Head of caudate nucleus (tissue), 42 donors: ENCODE results near the gene KHDC3L.

Experiments
- DNase-seq, 42 donors: peaks; one replicate each; pipeline versions ENCODE4 v3.0.0 to v3.0.0-alpha.2; 2020 to 2021; ENCODE audit warnings: mixed read lengths in 7 of 42
- intact Hi-C: fragments of 100-400 bp; cut with DNase I; formaldehyde crosslinking; loops from one replicate; pipeline ENCODE4 v1.15.0; 2022

KHDC3L gene

GRCh38 chr6:73362358-73362757, at the start of gene KHDC3L:
KHDC3L (plus strand) TSS chr6:73362658; CDS start chr6:73362730, 72 bp downstream.
- intact Hi-C loops: no loop called here
- no peak for DNase-seq

- no peak for DNase-seq
- intact Hi-C loops: no loop called here
Observed at GRCh38 chr6:73314577-73315492, 47.6 kb upstream of the KHDC3L start.

DNA sequence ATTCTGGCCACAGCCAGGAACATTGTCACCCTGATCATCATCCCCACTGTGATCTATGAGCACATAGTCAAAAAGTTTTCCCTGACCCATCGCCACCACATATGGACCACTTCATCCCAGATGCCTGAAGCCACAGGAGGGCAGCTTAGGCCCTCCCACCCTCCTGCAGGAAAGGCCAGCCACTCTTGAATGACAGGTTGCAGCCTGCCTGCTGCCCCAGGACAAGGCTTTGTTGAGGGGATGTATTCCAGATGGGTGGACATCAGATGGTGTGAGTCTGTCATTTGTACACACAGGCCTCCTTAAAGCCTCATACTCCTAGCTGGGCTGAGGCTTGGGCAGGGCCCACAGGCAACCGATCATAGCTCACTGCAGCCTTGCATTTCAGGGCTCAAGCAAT, 39.1 kb upstream of the KHDC3L start:
- intact Hi-C loops: no loop called here
- no peak for DNase-seq

DNA sequence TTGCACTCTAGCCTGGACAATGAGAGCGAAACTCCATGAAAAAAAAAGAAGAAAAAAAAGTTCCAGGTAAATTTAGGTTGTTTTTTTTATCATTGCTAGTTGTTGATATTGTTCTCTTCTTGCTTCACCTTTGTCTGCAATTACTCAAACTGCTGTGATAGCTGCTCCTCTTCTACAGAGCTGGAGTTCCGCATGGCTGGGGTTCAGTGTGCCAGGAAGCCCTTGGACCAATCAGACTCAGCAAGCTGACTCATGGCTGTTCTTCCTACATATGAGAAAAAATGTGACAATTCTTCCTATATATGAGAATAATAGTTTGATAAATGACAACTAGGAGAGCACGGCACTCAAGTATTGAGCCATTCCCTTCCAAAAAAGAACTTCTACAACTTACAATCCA, 36.8 kb upstream of the KHDC3L start:
- DNase-seq: no peak
- intact Hi-C loops: no loop called here

- DNase-seq: no peak
- intact Hi-C loops: no loop called here
Observed at GRCh38 chr6:73328790-73329189, 33.7 kb upstream of the KHDC3L start.

DNA sequence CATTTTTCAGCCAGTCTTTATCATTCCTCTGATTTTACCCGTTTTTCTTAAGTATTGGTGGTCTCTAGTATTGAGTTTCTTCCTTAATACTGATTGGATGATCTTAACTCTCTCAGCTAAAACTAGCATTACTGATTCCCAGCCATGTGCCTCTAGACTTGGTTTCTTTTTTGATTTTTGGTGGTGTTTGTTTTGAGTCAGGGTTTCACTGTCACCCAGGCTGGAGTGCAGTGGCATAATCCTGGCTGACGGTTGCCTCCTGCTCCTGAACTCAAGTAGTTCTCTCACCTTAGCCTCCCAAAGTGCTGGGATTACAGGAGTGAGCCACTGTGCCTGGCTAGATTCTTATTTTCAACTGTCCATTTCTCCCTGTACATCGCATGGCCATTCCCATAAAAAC, 33.3 kb upstream of the KHDC3L start:
- intact Hi-C loops: no loop called here
- no peak for DNase-seq

DNA sequence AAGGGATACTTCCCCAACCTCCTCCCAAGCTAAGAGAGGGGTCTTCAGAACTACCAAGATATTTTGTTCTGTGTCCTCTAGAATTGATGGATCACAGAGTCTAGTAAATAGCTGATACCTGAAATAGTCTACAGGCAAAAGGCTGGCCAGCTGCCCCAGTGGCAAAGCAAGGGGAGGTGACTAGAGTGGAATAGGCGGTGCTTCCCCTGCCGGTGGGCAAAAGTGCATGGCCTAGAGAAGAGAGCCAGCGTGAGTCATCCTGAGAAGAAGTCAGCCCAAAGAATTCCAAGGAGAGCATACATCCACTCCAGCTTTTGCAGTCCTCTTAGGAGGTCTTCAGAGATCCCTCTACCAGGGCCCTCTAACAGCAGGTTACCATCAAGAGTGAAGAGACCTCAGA, 23.1 kb upstream of the KHDC3L start:
- intact Hi-C loops: no loop called here
- DNase-seq: no peak

DNA sequence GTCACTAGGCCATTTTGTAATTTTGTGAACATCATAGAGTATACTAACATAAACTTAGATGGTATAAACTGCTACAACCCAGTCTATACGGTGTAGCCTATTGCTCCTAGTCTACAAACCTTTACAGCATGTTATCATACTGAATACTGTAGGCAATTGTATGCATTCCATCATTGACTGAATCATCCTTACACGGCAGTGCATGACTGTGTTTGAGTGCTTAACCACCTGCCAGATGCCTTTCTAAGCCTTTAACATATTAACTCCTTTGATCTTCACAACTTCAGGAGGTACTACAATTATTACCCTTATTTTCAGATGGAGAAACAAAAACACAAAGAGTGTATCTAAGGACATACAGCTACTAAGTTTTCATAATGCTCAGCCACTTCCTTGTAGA, 22.4 kb upstream of the KHDC3L start:
- intact Hi-C loops: no loop called here
- no peak for DNase-seq

GRCh38 chr6:73341335-73341734, 21.1 kb upstream of the KHDC3L start:
- no peak for DNase-seq
- intact Hi-C loops: no loop called here

DNA sequence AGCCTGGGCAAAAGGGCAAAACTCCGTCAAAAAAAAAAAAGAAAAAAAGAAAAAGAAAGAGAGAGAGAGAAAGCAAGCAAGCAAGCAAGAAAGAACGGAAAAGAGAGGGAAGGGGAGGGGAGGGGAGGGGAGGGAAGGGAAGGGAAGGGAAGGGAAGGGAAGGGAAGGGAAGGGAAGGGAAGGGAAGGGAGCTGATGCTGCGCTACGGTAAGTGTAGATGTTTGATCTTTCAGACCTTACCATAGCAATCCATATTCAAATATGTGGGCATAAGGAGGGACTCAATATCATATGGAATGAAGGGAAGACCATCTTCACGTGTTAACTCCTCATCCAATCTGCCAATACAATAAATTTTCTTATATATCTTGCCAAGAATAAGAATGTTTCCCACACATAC, 20.3 kb upstream of the KHDC3L start:
- no peak for DNase-seq
- intact Hi-C loops: no loop called here

- intact Hi-C loops: no loop called here
- DNase-seq: no peak
Observed at GRCh38 chr6:73343164-73343563, 19.3 kb upstream of the KHDC3L start.

DNA sequence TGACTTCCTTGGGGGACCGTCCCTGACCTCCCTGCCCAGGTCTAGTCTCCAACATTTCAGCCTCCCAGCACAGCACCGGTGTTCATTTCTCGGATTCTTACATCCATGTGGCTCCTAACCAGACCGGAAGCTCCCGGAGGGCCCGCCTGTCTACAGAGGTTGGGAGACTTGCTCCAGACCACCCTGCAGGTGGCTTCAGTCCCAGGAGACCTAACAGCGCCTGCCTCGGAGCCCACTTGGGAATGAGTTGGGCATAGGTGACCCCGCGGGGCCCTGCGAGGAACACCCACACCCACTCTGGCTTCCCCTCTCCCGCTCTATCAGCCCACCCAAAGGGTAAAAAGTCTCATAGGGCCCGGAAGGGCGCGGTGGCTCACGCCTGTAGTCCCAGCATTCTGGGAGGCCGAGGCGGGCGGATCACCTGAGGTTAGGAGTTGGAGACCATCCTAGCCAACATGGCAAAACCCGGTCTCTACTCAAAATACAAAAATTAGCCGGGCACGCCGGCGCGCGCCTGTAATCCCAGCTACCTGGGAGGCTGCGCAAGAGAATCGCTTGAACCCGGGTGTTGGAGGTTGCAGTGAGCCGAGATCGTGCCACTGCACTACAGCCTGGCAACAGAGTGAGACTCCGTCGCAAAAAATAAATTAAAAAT, 13.8 kb upstream of the KHDC3L start:
- intact Hi-C loops: no loop called here
- DNase-seq: peak in 1 of 42 donors; percentile 31

- intact Hi-C loops: no loop called here
- DNase-seq: no peak
Observed at GRCh38 chr6:73349311-73349710, 13.1 kb upstream of the KHDC3L start.

DNA sequence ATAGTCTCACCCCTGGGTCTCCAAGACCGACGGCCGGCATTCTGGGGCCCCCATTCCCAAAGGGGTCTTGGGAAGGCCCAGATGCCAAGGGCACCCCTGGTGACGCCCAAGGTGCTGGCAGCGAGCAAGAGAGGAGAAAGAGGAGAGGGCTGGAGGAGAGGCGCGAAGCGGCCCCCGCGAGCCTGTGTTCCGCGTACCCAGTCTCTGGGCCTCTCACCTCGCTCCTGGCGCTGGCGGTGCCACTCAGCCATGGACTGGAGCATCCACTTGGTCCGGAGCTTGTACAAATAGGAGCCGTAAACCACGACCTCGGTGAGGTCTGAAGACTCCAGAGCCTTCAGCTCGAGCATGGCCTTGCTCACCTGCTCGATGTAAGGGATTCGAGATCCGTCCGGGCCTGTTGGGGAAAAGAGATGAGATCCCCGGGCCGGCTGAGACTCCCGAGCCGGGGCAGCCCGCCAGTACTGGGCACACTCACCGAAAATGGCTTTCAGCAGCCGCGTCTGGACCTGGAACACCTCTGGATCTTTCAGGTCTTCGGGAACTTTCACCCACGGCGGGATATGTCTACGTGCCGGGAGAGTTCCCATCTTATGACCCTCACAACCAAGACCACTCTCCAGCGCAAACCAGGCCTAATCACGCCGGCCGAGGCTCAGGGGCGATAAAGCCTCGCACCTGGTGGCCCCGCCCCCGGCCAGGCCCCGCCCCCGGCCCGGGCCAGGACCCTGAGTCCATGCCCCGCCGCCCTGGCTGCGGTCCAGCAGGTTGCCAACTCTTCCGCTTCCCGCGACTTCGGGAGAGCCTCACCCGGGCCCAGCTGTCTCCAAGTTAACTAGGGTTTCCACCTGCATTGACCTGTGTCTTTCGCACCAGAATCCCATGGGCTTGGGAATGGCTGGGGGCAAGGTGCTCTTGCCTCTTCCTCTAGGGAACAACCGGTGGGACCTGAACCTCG, 8.5 kb upstream of the KHDC3L start, which contains the start of gene DPPA5:
DPPA5 (minus strand) TSS at position 641 of the 958 bp plus-strand sequence; CDS start at position 590, 51 bp downstream.
- intact Hi-C loops: no loop called here
- DNase-seq: peak in 1 of 42 donors; percentile 34

DNA sequence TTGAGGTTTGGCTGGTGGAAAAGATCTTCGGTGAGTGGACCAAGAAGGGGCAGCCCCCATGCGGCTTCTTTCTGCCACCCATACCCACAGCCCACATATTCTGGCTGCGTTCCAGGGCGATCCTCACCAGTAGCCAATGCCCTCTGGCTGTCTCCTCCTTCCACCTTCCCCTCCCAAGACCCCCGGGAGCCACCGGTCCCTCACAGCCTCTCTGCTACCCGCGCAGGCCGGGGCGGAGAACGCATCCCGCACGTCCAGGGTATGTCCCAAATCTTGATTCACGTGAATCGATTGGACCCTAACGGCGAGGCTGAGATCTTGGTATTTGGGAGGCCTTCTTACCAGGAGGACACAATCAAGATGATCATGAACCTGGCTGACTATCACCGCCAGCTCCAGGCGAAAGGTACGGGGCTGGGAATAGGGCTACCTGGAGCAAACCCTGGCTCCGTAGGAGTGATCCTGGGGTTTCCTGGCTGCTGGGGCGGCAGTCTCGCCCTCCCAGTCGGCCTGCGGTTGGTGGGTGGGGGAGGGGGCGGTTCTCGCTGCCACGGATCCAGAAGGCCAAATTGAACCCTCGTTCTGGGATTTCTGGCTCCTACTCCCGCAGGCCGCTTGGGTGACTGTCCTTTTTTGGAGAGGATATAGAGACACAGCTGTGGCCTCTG, 545 bp downstream of the KHDC3L start:
- DNase-seq: no peak
- intact Hi-C loops: no loop called here

DNA sequence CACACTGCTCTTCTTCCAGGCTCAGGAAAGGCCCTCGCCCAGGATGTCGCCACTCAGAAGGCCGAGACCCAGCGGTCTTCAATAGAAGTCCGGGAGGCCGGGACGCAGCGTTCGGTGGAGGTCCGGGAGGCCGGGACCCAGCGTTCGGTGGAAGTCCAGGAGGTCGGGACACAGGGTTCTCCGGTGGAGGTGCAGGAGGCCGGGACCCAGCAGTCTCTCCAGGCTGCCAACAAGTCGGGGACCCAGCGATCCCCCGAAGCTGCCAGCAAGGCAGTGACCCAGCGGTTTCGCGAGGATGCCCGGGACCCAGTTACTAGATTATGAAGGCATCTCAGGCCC, 1.0 kb downstream of the KHDC3L start:
- DNase-seq: no peak

GRCh38 chr6:73364121-73364520, 1.7 kb downstream of the KHDC3L start:
- no peak for DNase-seq
- intact Hi-C loops: no loop called here

More for the DNA sequence above, 1.0 kb downstream of the KHDC3L start:
- intact Hi-C loops: no loop called here

- intact Hi-C loops: no loop called here
- DNase-seq: no peak
Observed at GRCh38 chr6:73364549-73364948, 2.1 kb downstream of the KHDC3L start.

- DNase-seq: no peak
- intact Hi-C loops: no loop called here
Observed at GRCh38 chr6:73367761-73368355, 5.4 kb downstream of the KHDC3L start.
